Fibroblast of the aortic adventitia (primary cell): ENCODE measurements around the gene CCDC137. TPM values are rescaled to one million over a fixed set of nuclear protein-coding genes. Genes with fewer than 3 reads are reported as not detected.

Source experiments
- DNase-seq: peaks from one replicate; pipeline ENCODE4 v3.0.0-alpha.2; 2010; ENCODE audit warnings: low read depth
- H3K4me3 ChIP-seq: 2 replicates; pipeline ENCODE4 v1.5.1; 2011; ENCODE audit warnings: low read depth, mild to moderate bottlenecking, control low read depth, low read length, moderate library complexity
- total RNA-seq: library from RNA; depleted of rRNA; stranded (reverse); fragments of >200 nt; gene quantifications from 2 replicates; pipeline ENCODE4 v1.2.3, GENCODE V29; 2012; ENCODE audit warnings: low replicate concordance
- TF ChIP-seq, protein P1 (sequence below): IDR thresholded peaks from 2 replicates; pipeline ENCODE4 v1.5.1; 2011; ENCODE audit warnings: mild to moderate bottlenecking, low read length, control low read depth, inconsistent platforms; ENCODE audit not compliant: insufficient read depth

CCDC137 gene
- total RNA-seq, 1 donor, result 7.0 TPM

DNA sequence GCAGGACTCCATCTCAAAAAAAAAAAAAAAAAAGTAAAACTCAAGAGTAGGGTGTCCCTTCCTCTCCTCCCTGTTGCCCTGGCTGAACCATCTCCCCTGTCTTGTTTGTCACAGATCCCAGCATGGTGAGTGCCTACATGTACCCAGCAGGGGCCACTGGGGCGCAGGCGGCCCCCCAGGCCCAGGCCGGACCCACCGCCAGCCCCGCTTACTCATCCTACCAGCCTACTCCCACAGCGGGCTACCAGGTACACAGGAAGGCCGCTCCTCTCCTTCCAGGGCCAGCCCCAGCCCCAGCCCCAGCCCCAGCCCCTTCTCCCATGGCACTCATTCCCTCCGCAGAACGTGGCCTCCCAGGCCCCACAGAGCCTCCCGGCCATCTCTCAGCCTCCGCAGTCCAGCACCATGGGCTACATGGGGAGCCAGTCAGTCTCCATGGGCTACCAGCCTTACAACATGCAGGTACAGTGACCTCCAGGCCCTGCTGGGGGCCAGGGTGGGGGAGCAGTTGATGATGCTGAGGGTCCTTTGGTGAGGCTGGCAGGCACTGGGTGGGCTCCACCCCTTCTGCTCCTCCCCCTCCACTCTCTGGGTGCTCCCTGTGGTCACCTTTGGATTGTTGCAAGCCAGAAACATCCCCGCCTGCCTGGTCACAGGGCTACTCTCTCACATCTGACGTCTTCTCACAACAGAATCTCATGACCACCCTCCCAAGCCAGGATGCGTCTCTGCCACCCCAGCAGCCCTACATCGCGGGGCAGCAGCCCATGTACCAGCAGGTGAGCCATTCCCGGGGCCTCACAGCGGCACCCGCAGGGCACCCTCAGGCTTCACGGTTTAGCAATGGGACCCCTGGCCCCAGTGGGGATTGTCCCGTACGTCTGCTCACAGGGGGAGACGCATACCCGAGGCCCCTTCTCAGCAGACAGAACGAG, 34.1 kb downstream of the CCDC137 start:
- no peak for DNase-seq
- TF ChIP-seq, protein P1, sequence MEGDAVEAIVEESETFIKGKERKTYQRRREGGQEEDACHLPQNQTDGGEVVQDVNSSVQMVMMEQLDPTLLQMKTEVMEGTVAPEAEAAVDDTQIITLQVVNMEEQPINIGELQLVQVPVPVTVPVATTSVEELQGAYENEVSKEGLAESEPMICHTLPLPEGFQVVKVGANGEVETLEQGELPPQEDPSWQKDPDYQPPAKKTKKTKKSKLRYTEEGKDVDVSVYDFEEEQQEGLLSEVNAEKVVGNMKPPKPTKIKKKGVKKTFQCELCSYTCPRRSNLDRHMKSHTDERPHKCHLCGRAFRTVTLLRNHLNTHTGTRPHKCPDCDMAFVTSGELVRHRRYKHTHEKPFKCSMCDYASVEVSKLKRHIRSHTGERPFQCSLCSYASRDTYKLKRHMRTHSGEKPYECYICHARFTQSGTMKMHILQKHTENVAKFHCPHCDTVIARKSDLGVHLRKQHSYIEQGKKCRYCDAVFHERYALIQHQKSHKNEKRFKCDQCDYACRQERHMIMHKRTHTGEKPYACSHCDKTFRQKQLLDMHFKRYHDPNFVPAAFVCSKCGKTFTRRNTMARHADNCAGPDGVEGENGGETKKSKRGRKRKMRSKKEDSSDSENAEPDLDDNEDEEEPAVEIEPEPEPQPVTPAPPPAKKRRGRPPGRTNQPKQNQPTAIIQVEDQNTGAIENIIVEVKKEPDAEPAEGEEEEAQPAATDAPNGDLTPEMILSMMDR, result no peak
- no peak overlapping the region for H3K4me3 ChIP-seq

DNA sequence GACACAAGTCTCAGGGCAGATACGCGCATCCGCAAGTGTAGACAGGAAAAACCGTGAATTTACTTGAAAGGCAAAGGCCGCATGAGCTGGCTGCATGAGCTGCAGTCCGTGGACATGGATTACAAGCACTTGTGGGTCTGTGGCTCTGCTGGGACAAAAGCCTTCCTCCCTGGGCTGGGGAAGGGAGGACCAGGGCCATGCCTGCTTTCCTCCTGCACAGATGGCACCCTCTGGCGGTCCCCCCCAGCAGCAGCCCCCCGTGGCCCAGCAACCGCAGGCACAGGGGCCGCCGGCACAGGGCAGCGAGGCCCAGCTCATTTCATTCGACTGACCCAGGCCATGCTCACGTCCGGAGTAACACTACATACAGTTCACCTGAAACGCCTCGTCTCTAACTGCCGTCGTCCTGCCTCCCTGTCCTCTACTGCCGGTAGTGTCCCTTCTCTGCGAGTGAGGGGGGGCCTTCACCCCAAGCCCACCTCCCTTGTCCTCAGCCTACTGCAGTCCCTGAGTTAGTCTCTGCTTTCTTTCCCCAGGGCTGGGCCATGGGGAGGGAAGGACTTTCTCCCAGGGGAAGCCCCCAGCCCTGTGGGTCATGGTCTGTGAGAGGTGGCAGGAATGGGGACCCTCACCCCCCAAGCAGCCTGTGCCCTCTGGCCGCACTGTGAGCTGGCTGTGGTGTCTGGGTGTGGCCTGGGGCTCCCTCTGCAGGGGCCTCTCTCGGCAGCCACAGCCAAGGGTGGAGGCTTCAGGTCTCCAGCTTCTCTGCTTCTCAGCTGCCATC, 34.9 kb downstream of the CCDC137 start:
- H3K4me3 ChIP-seq, result peak overlapping the region; percentile 95
- TF ChIP-seq, protein P1, result no peak

DNA sequence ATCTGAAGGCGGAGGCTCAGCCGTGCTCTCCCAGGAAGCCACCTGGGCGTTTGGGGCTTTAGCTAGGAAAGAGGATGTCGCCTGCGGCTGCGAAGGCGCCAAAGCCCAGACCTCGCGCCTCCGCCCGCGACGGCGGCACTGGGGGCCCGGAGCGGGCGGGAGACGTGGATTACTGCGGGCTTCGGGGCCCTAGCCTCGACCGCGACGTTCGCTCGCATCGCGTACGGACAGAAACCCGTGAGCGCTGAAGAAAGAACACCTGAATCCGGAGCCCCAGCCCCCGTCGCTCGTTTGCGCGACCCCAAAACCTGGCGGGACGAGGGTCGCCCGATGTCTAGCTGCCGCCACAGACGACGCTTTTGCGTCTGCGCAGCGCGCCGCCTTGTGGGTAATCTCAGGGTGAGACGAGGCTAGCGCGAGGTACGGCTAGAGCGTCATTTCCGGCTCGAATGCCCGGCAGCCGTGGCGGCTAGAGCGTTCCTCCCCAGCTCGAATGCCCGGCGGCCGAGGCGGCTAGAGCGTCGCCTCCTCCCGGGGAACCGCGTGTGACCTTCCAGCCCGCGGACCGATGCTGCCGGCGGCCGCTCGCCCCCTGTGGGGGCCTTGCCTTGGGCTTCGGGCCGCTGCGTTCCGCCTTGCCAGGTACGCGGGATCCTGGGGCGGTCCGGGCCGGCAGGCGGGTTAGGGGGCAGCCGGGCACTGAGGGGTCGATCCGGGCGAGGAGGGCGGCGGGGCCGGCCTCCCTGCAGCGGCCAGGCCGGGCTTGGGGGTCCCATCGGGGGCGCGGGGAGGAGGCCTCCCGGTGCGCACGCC, 36.6 kb downstream of the CCDC137 start, which contains the start of gene MRPL12:
MRPL12 (plus strand) TSS at position 434 of the 813 bp plus-strand sequence; CDS start at position 569, 135 bp downstream.
- TF ChIP-seq, protein P1, result peak; percentile 28
- peak; percentile 90 for DNase-seq

More for the DNA sequence above, 34.9 kb downstream of the CCDC137 start:
- no peak for DNase-seq

DNA sequence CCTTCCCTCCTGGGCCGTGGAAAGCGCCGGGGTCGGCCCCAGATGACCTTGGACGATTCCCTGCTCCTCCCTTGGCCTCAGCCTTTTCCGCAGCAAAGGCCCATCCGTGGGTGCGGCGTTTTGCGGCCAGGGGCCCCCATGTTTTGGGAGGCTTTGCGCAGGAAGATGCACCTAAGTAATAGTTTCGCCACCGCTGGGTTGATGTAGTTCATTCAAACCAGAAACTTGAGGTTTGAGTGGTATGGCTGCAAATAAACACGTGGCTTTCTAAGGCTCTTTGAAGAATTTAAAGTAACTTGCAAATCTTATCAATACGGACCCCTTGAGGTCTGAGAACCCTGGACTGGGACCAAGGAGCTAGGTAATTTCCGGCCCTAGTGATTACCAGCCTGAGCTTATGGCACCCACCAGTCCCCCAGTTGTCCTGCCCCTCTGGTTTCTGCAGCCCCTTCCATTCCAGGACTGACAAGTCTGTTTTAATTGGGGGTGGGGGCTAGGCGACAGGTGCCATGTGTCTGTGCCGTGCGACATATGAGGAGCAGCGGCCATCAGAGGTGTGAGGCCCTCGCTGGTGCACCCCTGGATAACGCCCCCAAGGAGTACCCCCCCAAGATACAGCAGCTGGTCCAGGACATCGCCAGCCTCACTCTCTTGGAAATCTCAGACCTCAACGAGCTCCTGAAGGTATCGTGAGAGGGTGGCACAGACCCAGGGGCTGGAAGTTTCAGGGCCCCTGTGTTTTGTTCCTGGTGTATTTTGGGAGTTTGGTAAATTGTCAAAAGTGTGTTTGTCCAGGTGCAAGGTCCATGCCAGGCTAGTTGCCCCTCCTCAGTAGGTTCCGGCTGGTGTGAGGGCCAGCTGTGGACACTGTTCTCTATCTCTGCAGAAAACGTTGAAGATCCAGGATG, 37.5 kb downstream of the CCDC137 start:
- peak overlapping the region; percentile 95 for H3K4me3 ChIP-seq
- DNase-seq, result no peak
- TF ChIP-seq, protein P1, result no peak

More for the DNA sequence above, 36.6 kb downstream of the CCDC137 start, which contains the start of gene MRPL12:
- H3K4me3 ChIP-seq, result peak within 1 kb of the TSS; percentile 95

DNA sequence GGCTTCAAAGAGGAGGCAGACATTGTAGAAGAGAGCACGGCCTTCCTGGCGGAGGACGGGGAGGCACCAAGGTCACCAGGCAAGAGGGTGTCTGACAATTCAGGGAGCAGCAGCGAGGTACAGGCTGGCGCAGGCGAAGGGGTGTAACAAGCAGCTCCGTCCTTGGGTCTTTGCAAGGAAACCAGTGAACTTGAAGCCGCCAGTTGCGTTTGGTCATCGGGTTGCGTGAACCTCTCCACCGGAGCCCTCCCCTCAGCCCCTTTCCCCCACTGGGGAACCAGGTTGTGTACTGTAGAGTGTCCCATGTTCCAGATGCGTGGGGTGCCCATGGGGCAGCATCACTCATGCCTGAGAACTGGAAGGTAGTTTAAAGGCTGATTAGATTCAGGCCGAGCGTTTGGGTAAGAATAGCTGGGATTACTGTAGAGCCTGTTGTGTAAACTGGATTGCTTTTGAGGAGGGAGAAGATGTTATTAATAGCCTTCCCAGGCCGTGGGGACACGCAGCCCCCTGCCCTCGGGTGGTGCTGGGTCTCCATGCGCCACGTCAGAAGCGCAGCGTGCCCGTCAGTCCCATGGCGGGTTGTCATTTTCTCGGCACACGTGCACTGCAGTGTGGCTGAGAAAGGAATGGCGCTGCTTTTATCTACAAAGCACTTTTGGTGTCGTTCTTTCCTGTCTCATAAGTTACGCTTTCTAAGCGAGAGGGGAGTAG, 39.1 kb downstream of the CCDC137 start:
- no peak overlapping the region for H3K4me3 ChIP-seq
- no peak for DNase-seq
- TF ChIP-seq, protein P1, result no peak
